DOHH2 (cell line): ENCODE measurements around the gene KCNIP2.

Experiments
- H3F3A ChIP-seq: fragments of 200-600 bp; sonication (generic), shearing (Covaris generic); 2 replicates; pipeline ENCODE4 v1.6.0; 2016; ENCODE audit warnings: antibody characterized with exemption, mild to moderate bottlenecking; ENCODE audit not compliant: control insufficient read depth, insufficient read depth
- H3K27ac ChIP-seq: fragments of 200-600 bp; sonication (generic); 2 replicates; pipeline ENCODE4 v1.5.1; 2014; ENCODE audit warnings: low read depth, mild to moderate bottlenecking, low read length, moderate library complexity
- H3K27me3 ChIP-seq: fragments of 200-600 bp; sonication (generic); 2 replicates; pipeline ENCODE4 v1.6.1; 2014; ENCODE audit warnings: mild to moderate bottlenecking, low read length, mixed read lengths; ENCODE audit not compliant: control insufficient read depth
- H3K36me3 ChIP-seq: fragments of 200-600 bp; sonication (generic); 2 replicates; pipeline ENCODE4 v1.6.1; 2014; ENCODE audit warnings: mild to moderate bottlenecking, low read length, moderate library complexity, mixed read lengths; ENCODE audit not compliant: control insufficient read depth
- H3K4me1 ChIP-seq: fragments of 200-600 bp; sonication (generic); 2 replicates; pipeline ENCODE4 v1.6.1; 2014; ENCODE audit warnings: mild to moderate bottlenecking, low read length, mixed read lengths; ENCODE audit not compliant: control insufficient read depth
- H3K4me2 ChIP-seq: fragments of 200-600 bp; sonication (generic); 2 replicates; pipeline ENCODE4 v1.6.0; 2014; ENCODE audit warnings: mild to moderate bottlenecking, low read length, moderate library complexity
- H3K4me3 ChIP-seq: fragments of 200-600 bp; sonication (generic); 2 replicates; pipeline ENCODE4 v1.5.1; 2014; ENCODE audit warnings: mild to moderate bottlenecking, low read length, mixed read lengths
- H3K79me2 ChIP-seq: fragments of 200-600 bp; sonication (generic); 2 replicates; pipeline ENCODE4 v1.6.1; 2014; ENCODE audit warnings: mild to moderate bottlenecking, low read length, mixed read lengths; ENCODE audit not compliant: control insufficient read depth
- H3K9me2 ChIP-seq: fragments of 200-600 bp; sonication (generic); replicated peaks from 2 replicates; pipeline ENCODE4 v1.6.1; 2014; ENCODE audit warnings: mild to moderate bottlenecking, low read length, mixed read lengths; ENCODE audit not compliant: control insufficient read depth
- H3K9me3 ChIP-seq: fragments of 200-600 bp; sonication (generic); 2 replicates; pipeline ENCODE4 v1.6.1; 2014; ENCODE audit warnings: antibody characterized with exemption, low read length, mixed read lengths; ENCODE audit not compliant: control insufficient read depth, insufficient read depth
- H4K20me1 ChIP-seq: fragments of 200-600 bp; sonication (generic); 2 replicates; pipeline ENCODE4 v1.6.0; 2014; ENCODE audit warnings: low read depth, mild to moderate bottlenecking, antibody characterized with exemption, low read length, moderate library complexity; ENCODE audit not compliant: control insufficient read depth, insufficient read depth
- EZH2phosphoT487 ChIP-seq: fragments of 200-600 bp; sonication (generic); IDR thresholded peaks from 2 replicates; pipeline ENCODE4 v1.6.1; 2017; ENCODE audit warnings: borderline replicate concordance, mild to moderate bottlenecking, antibody characterized with exemption, low read length, moderate library complexity, mixed read lengths
- TF ChIP-seq, protein P1 (sequence below): fragments of 200-600 bp; sonication (generic); IDR thresholded peaks from one replicate; pipeline ENCODE4 v1.5.1; 2014; ENCODE audit warnings: antibody characterized with exemption, mild to moderate bottlenecking, low read depth, low read length; ENCODE audit not compliant: poor library complexity, severe bottlenecking

The KCNIP2 gene

DNA sequence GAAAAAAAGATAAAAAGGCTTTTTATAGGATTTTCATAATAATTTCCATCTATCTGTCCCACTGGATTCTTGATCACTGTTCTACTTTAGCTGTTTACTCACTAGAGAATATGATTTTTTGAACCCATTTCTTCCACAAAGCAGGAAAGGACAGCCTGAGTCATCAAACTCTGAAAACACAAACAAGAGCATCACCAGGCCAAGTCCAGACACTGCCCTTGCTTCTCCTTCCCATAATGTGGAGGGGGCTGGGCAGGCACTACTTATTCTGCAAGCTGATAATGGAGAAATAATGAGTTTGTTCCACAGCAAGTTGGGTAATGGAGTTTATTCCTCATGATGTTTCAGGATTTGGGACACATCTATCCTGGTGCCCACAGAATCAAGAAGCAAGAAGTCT, 13.0 kb upstream of the KCNIP2 start:
- no peaks in the 10 kb centered on the region for H3K27me3 ChIP-seq
- no peaks in the 10 kb centered on the region for H3F3A ChIP-seq
- no peak overlapping the region for H3K27ac ChIP-seq
- H4K20me1 ChIP-seq = no peaks in the 10 kb centered on the region
- no peaks in the 10 kb centered on the region for H3K79me2 ChIP-seq
- H3K36me3 ChIP-seq = no peaks in the 10 kb centered on the region
- H3K4me3 ChIP-seq = no peak overlapping the region
- H3K9me2 ChIP-seq = no peaks in the 10 kb centered on the region
- peaks cover 20% of the 10 kb centered on the region for H3K4me1 ChIP-seq
- H3K9me3 ChIP-seq = no peaks in the 10 kb centered on the region
- H3K4me2 ChIP-seq = no peak overlapping the region
- TF ChIP-seq, protein P1, sequence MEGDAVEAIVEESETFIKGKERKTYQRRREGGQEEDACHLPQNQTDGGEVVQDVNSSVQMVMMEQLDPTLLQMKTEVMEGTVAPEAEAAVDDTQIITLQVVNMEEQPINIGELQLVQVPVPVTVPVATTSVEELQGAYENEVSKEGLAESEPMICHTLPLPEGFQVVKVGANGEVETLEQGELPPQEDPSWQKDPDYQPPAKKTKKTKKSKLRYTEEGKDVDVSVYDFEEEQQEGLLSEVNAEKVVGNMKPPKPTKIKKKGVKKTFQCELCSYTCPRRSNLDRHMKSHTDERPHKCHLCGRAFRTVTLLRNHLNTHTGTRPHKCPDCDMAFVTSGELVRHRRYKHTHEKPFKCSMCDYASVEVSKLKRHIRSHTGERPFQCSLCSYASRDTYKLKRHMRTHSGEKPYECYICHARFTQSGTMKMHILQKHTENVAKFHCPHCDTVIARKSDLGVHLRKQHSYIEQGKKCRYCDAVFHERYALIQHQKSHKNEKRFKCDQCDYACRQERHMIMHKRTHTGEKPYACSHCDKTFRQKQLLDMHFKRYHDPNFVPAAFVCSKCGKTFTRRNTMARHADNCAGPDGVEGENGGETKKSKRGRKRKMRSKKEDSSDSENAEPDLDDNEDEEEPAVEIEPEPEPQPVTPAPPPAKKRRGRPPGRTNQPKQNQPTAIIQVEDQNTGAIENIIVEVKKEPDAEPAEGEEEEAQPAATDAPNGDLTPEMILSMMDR = no peak
- TF ChIP-seq EZH2phosphoT487 = no peak

DNA sequence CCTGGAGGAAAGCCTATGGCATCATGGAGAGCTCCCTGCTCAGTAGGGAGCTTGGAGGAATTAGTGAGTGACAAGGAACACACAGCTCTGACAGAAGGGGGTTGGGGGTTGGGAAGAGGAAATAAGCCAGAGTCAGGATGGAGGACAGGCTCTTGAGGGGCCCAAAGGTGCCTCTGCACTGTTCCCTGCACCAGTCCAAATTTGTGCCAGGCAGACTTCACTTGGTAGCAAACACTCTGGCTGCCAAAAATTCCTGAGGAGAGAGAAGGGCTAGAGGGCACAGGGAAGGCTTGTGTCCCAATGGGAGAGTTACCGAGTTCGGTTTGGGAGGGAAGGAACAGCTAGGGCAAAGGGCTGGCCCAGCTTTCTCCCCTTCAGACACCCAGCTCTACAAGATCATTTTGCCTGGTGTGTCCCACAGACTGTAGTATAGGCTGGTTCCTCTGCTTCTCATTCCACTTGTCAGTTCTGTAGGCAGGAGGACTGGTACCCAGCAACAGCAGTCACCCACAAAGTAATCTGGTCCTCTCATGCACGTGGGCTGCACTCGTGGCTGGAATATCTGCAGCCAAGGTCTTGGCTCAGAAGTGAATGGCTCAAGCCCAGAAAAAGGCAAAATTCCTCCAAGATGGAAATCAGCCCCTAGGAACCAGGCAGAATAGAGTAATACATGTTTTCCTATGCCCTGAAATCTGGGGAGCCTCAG, 8.0 kb upstream of the KCNIP2 start:
- no peak overlapping the region for H3K4me3 ChIP-seq
- H3F3A ChIP-seq = no peaks in the 10 kb centered on the region
- H3K4me1 ChIP-seq = peaks cover 6% of the 10 kb centered on the region
- no peaks in the 10 kb centered on the region for H3K9me2 ChIP-seq
- H3K4me2 ChIP-seq = no peak overlapping the region
- no peaks in the 10 kb centered on the region for H3K9me3 ChIP-seq
- H3K27ac ChIP-seq = no peak overlapping the region
- no peaks in the 10 kb centered on the region for H3K79me2 ChIP-seq
- H3K27me3 ChIP-seq = no peaks in the 10 kb centered on the region
- no peaks in the 10 kb centered on the region for H4K20me1 ChIP-seq
- H3K36me3 ChIP-seq = no peaks in the 10 kb centered on the region
- TF ChIP-seq, protein P1 = no peak
- TF ChIP-seq EZH2phosphoT487 = no peak

DNA sequence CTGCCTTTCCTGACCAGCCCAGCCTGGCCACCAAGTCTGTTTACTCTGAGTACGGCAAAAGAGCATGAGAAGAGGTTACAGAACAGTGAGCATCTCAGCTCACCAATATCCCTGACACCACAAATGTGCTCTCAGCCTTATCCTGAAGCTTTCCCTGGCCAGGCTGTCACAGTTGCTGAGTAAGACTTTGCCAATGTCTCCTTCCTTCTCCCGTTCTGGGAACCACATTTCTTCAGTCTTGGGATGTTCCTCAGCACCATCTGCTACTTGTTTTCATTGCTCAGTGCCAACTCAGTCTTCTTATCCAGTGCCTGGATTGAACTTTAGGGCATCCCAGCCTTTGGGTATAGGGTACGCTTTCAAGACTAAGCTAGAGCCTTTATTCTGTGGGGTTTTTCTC, 7.1 kb upstream of the KCNIP2 start:
- no peaks in the 10 kb centered on the region for H3K79me2 ChIP-seq
- no peaks in the 10 kb centered on the region for H3F3A ChIP-seq
- peaks cover 6% of the 10 kb centered on the region for H3K4me1 ChIP-seq
- no peak overlapping the region for H3K27ac ChIP-seq
- no peaks in the 10 kb centered on the region for H3K9me3 ChIP-seq
- H4K20me1 ChIP-seq = no peaks in the 10 kb centered on the region
- no peaks in the 10 kb centered on the region for H3K9me2 ChIP-seq
- no peaks in the 10 kb centered on the region for H3K27me3 ChIP-seq
- no peak overlapping the region for H3K4me3 ChIP-seq
- no peak for TF ChIP-seq EZH2phosphoT487
- TF ChIP-seq, protein P1 = no peak
- no peaks in the 10 kb centered on the region for H3K36me3 ChIP-seq
- H3K4me2 ChIP-seq = no peak overlapping the region
